WTC11 (cell line): Measurements from ENCODE around the gene IRAK1. TPM values are rescaled to one million over a fixed set of nuclear protein-coding genes. Genes with fewer than 3 reads are reported as not detected.
A peak's percentile ranks its signal among the peaks of the same experiment; 100 is the strongest.

Source experiments
- ATAC-seq: fragments of 200-7000 bp; cut with Tn5 transposase; 2 replicates; pipeline ENCODE4 v1.10.0; 2021; ENCODE audit warnings: mild to moderate bottlenecking, moderate library complexity
- CTCF ChIA-PET: fragments of 300-600 bp; sonication (Branson Sonifier 250); formaldehyde crosslinking; loops from one replicate; lab custom pipeline; 2021; ENCODE audit warnings: antibody characterized with exemption; lab: Charles Lee
- POLR2A ChIA-PET: fragments of 350-600 bp; sonication (Branson Sonifier 250); formaldehyde crosslinking; loops from one replicate; lab custom pipeline; 2021; ENCODE audit warnings: antibody characterized with exemption; lab: Charles Lee
- DNase-seq: peaks from one replicate; pipeline ENCODE4 v3.0.0; 2021; ENCODE audit warnings: low spot score
- H3K27ac Mint-ChIP-seq: 2 replicates; pipeline ENCODE4 v1.8.0; 2021; ENCODE audit warnings: mixed read lengths
- H3K27me3 Mint-ChIP-seq: 2 replicates; pipeline ENCODE4 v1.8.0; 2021; ENCODE audit warnings: low read depth, mild to moderate bottlenecking, moderate library complexity, mixed read lengths
- H3K36me3 Mint-ChIP-seq: 2 replicates; pipeline ENCODE4 v1.8.0; 2021; ENCODE audit warnings: mixed read lengths
- H3K4me1 Mint-ChIP-seq: 2 replicates; pipeline ENCODE4 v1.8.0; 2022; ENCODE audit warnings: mixed read lengths
- H3K4me3 Mint-ChIP-seq: 2 replicates; pipeline ENCODE4 v1.8.0; 2021; ENCODE audit warnings: mild to moderate bottlenecking, moderate library complexity, mixed read lengths
- H3K9me3 Mint-ChIP-seq: 2 replicates; pipeline ENCODE4 v1.8.0; 2021; ENCODE audit warnings: mixed read lengths
- AFF4 ChIP-seq: sonication (generic); formaldehyde crosslinking; IDR thresholded peaks from 2 replicates; pipeline ENCODE4 v1.8.1; 2023; ENCODE audit warnings: mild to moderate bottlenecking, missing genetic modification reagents, borderline replicate concordance
- ATF6 ChIP-seq: sonication (generic); formaldehyde crosslinking; IDR thresholded peaks from 2 replicates; pipeline ENCODE4 v1.8.1; 2023; ENCODE audit warnings: mild to moderate bottlenecking, missing genetic modification reagents
- CDX4 ChIP-seq: fragments of 250-450 bp; sonication (Bioruptor Pico); IDR thresholded peaks from 2 replicates; pipeline ENCODE4 v1.9.0; 2021; ENCODE audit warnings: moderate library complexity, mild to moderate bottlenecking, inconsistent platforms, borderline replicate concordance
- CREM ChIP-seq: sonication (generic); formaldehyde crosslinking; IDR thresholded peaks from 2 replicates; pipeline ENCODE4 v1.8.1; 2022; ENCODE audit warnings: mild to moderate bottlenecking, missing genetic modification reagents, moderate library complexity
- E2F4 ChIP-seq: sonication (generic); formaldehyde crosslinking; IDR thresholded peaks from 2 replicates; pipeline ENCODE4 v1.8.1; 2022; ENCODE audit warnings: low read depth, mild to moderate bottlenecking, moderate library complexity, missing genetic modification reagents, borderline replicate concordance
- E2F5 ChIP-seq: sonication (generic); formaldehyde crosslinking; IDR thresholded peaks from 2 replicates; pipeline ENCODE4 v1.8.1; 2022; ENCODE audit warnings: mild to moderate bottlenecking, moderate library complexity, missing genetic modification reagents
- EMX1 ChIP-seq: fragments of 250-450 bp; sonication (Bioruptor Pico); IDR thresholded peaks from 2 replicates; pipeline ENCODE4 v1.8.0; 2021; ENCODE audit warnings: mild to moderate bottlenecking
- FOXP1 ChIP-seq: sonication (generic); formaldehyde crosslinking; IDR thresholded peaks from 2 replicates; pipeline ENCODE4 v1.8.0; 2022; ENCODE audit warnings: missing genetic modification reagents, mild to moderate bottlenecking, moderate library complexity, borderline replicate concordance
- HMGA2 ChIP-seq: fragments of 250-450 bp; sonication (Bioruptor Pico); IDR thresholded peaks from 2 replicates; pipeline ENCODE4 v1.4.0; 2021; ENCODE audit warnings: mild to moderate bottlenecking, moderate library complexity
- HMGXB4 ChIP-seq: sonication (generic); formaldehyde crosslinking; IDR thresholded peaks from 2 replicates; pipeline ENCODE4 v1.8.1; 2023; ENCODE audit warnings: mild to moderate bottlenecking, moderate library complexity, missing genetic modification reagents
- IRF1 ChIP-seq: sonication (generic); formaldehyde crosslinking; IDR thresholded peaks from 2 replicates; pipeline ENCODE4 v1.8.0; 2023; ENCODE audit warnings: missing genetic modification reagents
- IRF2 ChIP-seq: sonication (generic); formaldehyde crosslinking; IDR thresholded peaks from 2 replicates; pipeline ENCODE4 v1.8.0; 2022; ENCODE audit warnings: low read depth, missing genetic modification reagents, borderline replicate concordance
- MAX ChIP-seq: sonication (generic); formaldehyde crosslinking; IDR thresholded peaks from 2 replicates; pipeline ENCODE4 v1.8.0; 2022; ENCODE audit warnings: mild to moderate bottlenecking, missing genetic modification reagents
- MXD4 ChIP-seq: fragments of 250-450 bp; sonication (Bioruptor Pico); IDR thresholded peaks from 2 replicates; pipeline ENCODE4 v1.8.0; 2021; ENCODE audit warnings: mild to moderate bottlenecking, moderate library complexity, borderline replicate concordance
- NFATC4 ChIP-seq: fragments of 250-450 bp; sonication (Bioruptor Pico); IDR thresholded peaks from 2 replicates; pipeline ENCODE4 v1.9.0; 2021; ENCODE audit warnings: mild to moderate bottlenecking
- NR2C2 ChIP-seq: sonication (generic); formaldehyde crosslinking; IDR thresholded peaks from 2 replicates; pipeline ENCODE4 v1.8.0; 2022; ENCODE audit warnings: mild to moderate bottlenecking, missing genetic modification reagents
- RORB ChIP-seq: fragments of 250-450 bp; sonication (Bioruptor Pico); IDR thresholded peaks from 2 replicates; pipeline ENCODE4 v1.9.0; 2021; ENCODE audit warnings: mild to moderate bottlenecking
- SP1 ChIP-seq: sonication (generic); formaldehyde crosslinking; conservative IDR thresholded peaks from 2 replicates; pipeline ENCODE4 v1.8.1; 2022; ENCODE audit warnings: missing genetic modification reagents
- TP53 ChIP-seq: sonication (generic); formaldehyde crosslinking; IDR thresholded peaks from 2 replicates; pipeline ENCODE4 v1.8.1; 2023; ENCODE audit warnings: mild to moderate bottlenecking, missing genetic modification reagents
- ZNF138 ChIP-seq: sonication (generic); formaldehyde crosslinking; conservative IDR thresholded peaks from 2 replicates; pipeline ENCODE4 v1.8.1; 2022; ENCODE audit warnings: mild to moderate bottlenecking, moderate library complexity, missing genetic modification reagents
- total RNA-seq: library from RNA; stranded (reverse); gene quantifications from 3 replicates; pipeline ENCODE4 v1.2.3, GENCODE V29; 2021

Gene IRAK1
- total RNA-seq, 1 experiment from 2014 or later: 32.1 TPM

GRCh38 chrX:154030266-154030665 is 10.6 kb upstream of the IRAK1 start:
- Mint-ChIP-seq H3K4me3 (no peak overlapping the region), H3K4me1 (peaks cover 35% of the 10 kb centered on the region), H3K27me3 (no peaks in the 10 kb centered on the region), H3K9me3 (no peaks in the 10 kb centered on the region), H3K27ac (0 out of 2 replicates have a peak overlapping the region, but pooled peaks have one; percentile 60), H3K36me3 (peaks cover 13% of the 10 kb centered on the region)
- TF ChIP-seq ZNF138 (CRISPR knock-in tag): no peak
- TF ChIP-seq HMGA2 (CRISPR knock-in tag): no peak
- TF ChIP-seq NFATC4: no peak
- no peak for TF ChIP-seq IRF2
- no peak for TF ChIP-seq CREM
- TF ChIP-seq CDX4 (CRISPR knock-in tag): no peak
- TF ChIP-seq HMGXB4: no peak
- no peak for TF ChIP-seq FOXP1 (CRISPR knock-in tag)
- no peak for TF ChIP-seq E2F4 (CRISPR knock-in tag)
- no peak for TF ChIP-seq IRF1 (CRISPR knock-in tag)
- no peak for TF ChIP-seq ATF6 (CRISPR knock-in tag)
- TF ChIP-seq TP53 (CRISPR knock-in tag): no peak
- ATAC-seq (no peak), DNase-seq (no peak)
- CTCF ChIA-PET: interaction anchor here (0.7 kb wide), 1 partner anchor 16 kb away, joined by 3 read pairs; no protein-coding TSS in a partner anchor
- POLR2A ChIA-PET: no interaction called here

- H3K36me3 Mint-ChIP-seq: peaks cover 13% of the 10 kb centered on the region
- H3K27ac Mint-ChIP-seq: no peak overlapping the region
- ATAC-seq (peak; percentile 62), DNase-seq (peak; percentile 26)
- ChIA-PET CTCF (no interaction called here), POLR2A (no interaction called here)
- TF ChIP-seq IRF2 (no peak), RORB (CRISPR knock-in tag) (no peak)
- H3K4me1 Mint-ChIP-seq: peaks cover 26% of the 10 kb centered on the region
- no peak overlapping the region for H3K4me3 Mint-ChIP-seq
- H3K9me3 Mint-ChIP-seq: no peaks in the 10 kb centered on the region
- H3K27me3 Mint-ChIP-seq: no peaks in the 10 kb centered on the region
These were observed 9.7 kb upstream of the IRAK1 start for GRCh38 chrX:154029439-154029838.

- CTCF ChIA-PET: no interaction called here
- Mint-ChIP-seq H3K27me3 (no peaks in the 10 kb centered on the region), H3K4me1 (peaks cover 20% of the 10 kb centered on the region), H3K4me3 (no peak overlapping the region), H3K27ac (peak overlapping the region; percentile 36; the same call in 1 of the 2 replicates), H3K36me3 (peaks cover 13% of the 10 kb centered on the region), H3K9me3 (no peaks in the 10 kb centered on the region)
- POLR2A ChIA-PET: no interaction called here
- DNase-seq (no peak), ATAC-seq (no peak)
- TF ChIP-seq HMGA2 (CRISPR knock-in tag): no peak
- no peak for TF ChIP-seq EMX1 (CRISPR knock-in tag)
- no peak for TF ChIP-seq AFF4 (CRISPR knock-in tag)
- no peak for TF ChIP-seq NR2C2
- TF ChIP-seq E2F5 (CRISPR knock-in tag): no peak
- no peak for TF ChIP-seq FOXP1 (CRISPR knock-in tag)
- TF ChIP-seq MAX: no peak
- TF ChIP-seq SP1: no peak
- TF ChIP-seq MXD4: no peak
These were observed 8.9 kb upstream of the IRAK1 start for GRCh38 chrX:154028502-154029184.
